Natural killer cell (primary cell): Measurements from ENCODE around the gene TAPBPL. TPM values are rescaled to one million over a fixed set of nuclear protein-coding genes. Genes with fewer than 3 reads are reported as not detected.

Experiments
- ATAC-seq, 3 donors: fragments of 150-1000 bp in 2 of 3; fragments of 200-7000 bp in 1 of 3; cut with Tn5 transposase; 1 replicate in 1 of 3; 2 replicates in 2 of 3; pipeline ENCODE4 v1.10.0; 2021; ENCODE audit warnings: mild to moderate bottlenecking in 2 of 3, moderate library complexity in 2 of 3
- DNase-seq, 2 donors: peaks; one replicate each; pipeline versions ENCODE4 v3.0.0 to v3.0.0-alpha.2; 2013 to 2021; ENCODE audit warnings: mixed read lengths in 1 of 2
- H3K27ac ChIP-seq: one replicate; pipeline ENCODE4 v1.5.1; 2013; ENCODE audit warnings: mild to moderate bottlenecking, low read length
- H3K27me3 ChIP-seq: one replicate; pipeline ENCODE4 v1.6.1; 2013; ENCODE audit warnings: low read length; ENCODE audit not compliant: control insufficient read depth, insufficient read depth
- H3K36me3 ChIP-seq: one replicate; pipeline ENCODE4 v1.6.1; 2013; ENCODE audit warnings: low read length; ENCODE audit not compliant: control insufficient read depth, insufficient read depth
- H3K4me1 ChIP-seq: one replicate; pipeline ENCODE4 v1.6.1; 2013; ENCODE audit warnings: low read length; ENCODE audit not compliant: control insufficient read depth, insufficient read depth
- H3K4me3 ChIP-seq: one replicate; pipeline ENCODE4 v1.5.1; 2013; ENCODE audit warnings: low read length
- H3K9me3 ChIP-seq: one replicate; pipeline ENCODE4 v1.6.1; 2013; ENCODE audit warnings: low read length; ENCODE audit not compliant: control insufficient read depth, insufficient read depth
- H3K27ac Mint-ChIP-seq, 2 donors: one replicate each; pipeline ENCODE4 v1.8.0; 2022; ENCODE audit warnings: mild to moderate bottlenecking in 2 of 2, mixed read lengths in 2 of 2, moderate library complexity in 1 of 2
- H3K27me3 Mint-ChIP-seq, 2 donors: one replicate each; pipeline ENCODE4 v1.8.0; 2022; ENCODE audit warnings: low read depth in 2 of 2, mixed read lengths in 2 of 2
- H3K36me3 Mint-ChIP-seq: one replicate; pipeline ENCODE4 v1.8.0; 2022; ENCODE audit warnings: mixed read lengths
- H3K4me1 Mint-ChIP-seq, 2 donors: one replicate each; pipeline ENCODE4 v1.8.0; 2022; ENCODE audit warnings: mixed read lengths in 2 of 2
- H3K4me3 Mint-ChIP-seq: one replicate; pipeline ENCODE4 v1.8.0; 2022; ENCODE audit warnings: mild to moderate bottlenecking, moderate library complexity, mixed read lengths
- H3K9me3 Mint-ChIP-seq, 2 donors: one replicate each; pipeline ENCODE4 v1.8.0; 2022; ENCODE audit warnings: mixed read lengths in 2 of 2
- CTCF ChIP-seq: fragments of 200-600 bp; IDR thresholded peaks from one replicate; pipeline ENCODE4 v1.8.0; 2022; ENCODE audit warnings: antibody characterized with exemption
- WGBS: methylation state at CpG from one replicate; pipeline ENCODE4 v1.1.7; 2013; ENCODE audit warnings: missing lambda C conversion rate; ENCODE audit not compliant: insufficient coverage; 5-methylcytosine and 5-hydroxymethylcytosine counted together
- intact Hi-C: fragments of 100-400 bp; cut with micrococcal nuclease; formaldehyde crosslinking; loops from one replicate; pipeline ENCODE4 v1.14.2; 2022
- total RNA-seq, 4 donors: library from RNA; stranded (reverse); fragments of 120-200 nt in 1 of 4; gene quantifications; one replicate each; pipeline versions ENCODE4 v1.2.3 to v1.2.4, GENCODE V29; 2013 to 2022

TAPBPL gene
- total RNA-seq, 3 donors from 2014 or later (not counting 1 experiment from before 2014, with no cell fraction given) = 43.0 to 51.4 (median 46.9) TPM

DNA sequence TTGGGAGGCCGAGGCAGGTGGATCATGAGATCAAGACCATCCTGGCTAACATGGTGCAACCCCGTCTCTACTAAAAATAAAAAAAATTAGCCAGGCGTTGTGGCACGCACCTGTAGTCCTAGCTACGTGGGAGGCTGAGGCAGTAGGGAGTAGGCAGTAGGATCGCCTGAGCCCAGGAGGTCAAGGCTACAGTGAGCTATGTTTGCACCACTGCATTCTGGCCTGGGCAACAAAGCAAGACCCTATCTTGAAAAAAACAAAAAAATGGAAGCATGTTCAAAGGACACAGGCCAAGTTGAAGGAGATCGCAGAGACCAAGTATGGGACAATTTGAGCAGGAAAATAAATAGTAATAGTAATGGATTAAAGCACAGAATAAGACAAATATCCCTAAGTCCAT is 56.2 kb downstream of the TAPBPL start:
- Mint-ChIP-seq H3K27me3 (no peaks in the 10 kb centered on the region), H3K27ac (peak overlapping the region in 1 of 2 donors; percentile 64), H3K36me3 (peaks cover 10% of the 10 kb centered on the region), H3K4me3 (no peak overlapping the region), H3K9me3 (no peaks in the 10 kb centered on the region), H3K4me1 (peaks cover 8% of the 10 kb centered on the region in 2 donors)
- H3K36me3 ChIP-seq = peaks cover 34% of the 10 kb centered on the region
- H3K27me3 ChIP-seq = no peaks in the 10 kb centered on the region
- intact Hi-C loops = no loop called here
- H3K9me3 ChIP-seq = no peaks in the 10 kb centered on the region
- 83% methylated on average over 7 of the region's 7 CpGs for WGBS
- DNase-seq (no peak), ATAC-seq (no peak)
- H3K27ac ChIP-seq = no peak overlapping the region
- no peak overlapping the region for H3K4me3 ChIP-seq
- no peaks in the 10 kb centered on the region for H3K4me1 ChIP-seq
- TF ChIP-seq CTCF = no peak

Other genes with a start within 250 kb of the TAPBPL start
- gene PLEKHG6, start 141.4 kb upstream of the TAPBPL start, total RNA-seq = not detected
- gene TNFRSF1A, start 110.0 kb upstream of the TAPBPL start, total RNA-seq = 100 to 1,000 TPM in 1 of 3 donors, 10 to 100 TPM in 2; 75.7 to 116 (median 87.3) TPM
- 1 to 10 TPM; 1.5 to 3.0 (median 1.5) TPM for gene SCNN1A, start 76.5 kb upstream of the TAPBPL start, total RNA-seq
- 1 to 10 TPM; 3.7 to 5.8 (median 4.4) TPM for gene LTBR, start 67.9 kb upstream of the TAPBPL start, total RNA-seq
- gene CD27, start 7.1 kb upstream of the TAPBPL start, total RNA-seq = 10 to 100 TPM in 1 of 3 donors, 1 to 10 TPM in 2; 2.7 to 13.7 (median 3.1) TPM
- gene VAMP1, start 18.6 kb downstream of the TAPBPL start, total RNA-seq = 10 to 100 TPM; 81.0 to 84.3 (median 83.8) TPM
- 10 to 100 TPM; 32.8 to 48.3 (median 45.4) TPM for gene MRPL51, start 41.2 kb downstream of the TAPBPL start, total RNA-seq
- gene NCAPD2, start 42.1 kb downstream of the TAPBPL start, total RNA-seq = 10 to 100 TPM; 38.8 to 53.1 (median 44.1) TPM
- gene GAPDH, start 82.5 kb downstream of the TAPBPL start, total RNA-seq = 100 to 1,000 TPM; 606 to 729 (median 642) TPM
- 10 to 100 TPM; 51.5 to 67.7 (median 62.3) TPM for gene IFFO1, start 104.0 kb downstream of the TAPBPL start, total RNA-seq
- 100 to 1,000 TPM in 1 of 3 donors, 10 to 100 TPM in 2; 85.2 to 105 (median 89.1) TPM for gene NOP2, start 116.2 kb downstream of the TAPBPL start, total RNA-seq
- gene CHD4, start 155.3 kb downstream of the TAPBPL start, total RNA-seq = 100 to 1,000 TPM; 568 to 795 (median 658) TPM
- gene LPAR5, start 183.9 kb downstream of the TAPBPL start, total RNA-seq = 10 to 100 TPM in 2 of 3 donors, 1 to 10 TPM in 1; 10.0 to 27.8 (median 17.3) TPM
- 10 to 100 TPM in 1 of 3 donors, 1 to 10 TPM in 2; 2.1 to 12.2 (median 4.7) TPM for gene ACRBP, start 195.4 kb downstream of the TAPBPL start, total RNA-seq
- gene ING4, start 211.1 kb downstream of the TAPBPL start, total RNA-seq = 10 to 100 TPM; 29.9 to 40.9 (median 30.2) TPM
- 100 to 1,000 TPM in 2 of 3 donors, 10 to 100 TPM in 1; 95.1 to 101 (median 100) TPM for gene ZNF384, start 237.3 kb downstream of the TAPBPL start, total RNA-seq
- not detected for gene PIANP, start 248.8 kb downstream of the TAPBPL start, total RNA-seq